HFF-Myc (cell line): Measurements from ENCODE around the gene SGPP1.

Source experiments
- DNase-seq: peaks from one replicate; pipeline ENCODE4 v3.0.0-alpha.2; 2011; ENCODE audit warnings: low read depth; ENCODE audit errors: extremely low read depth
- H3K4me3 ChIP-seq: replicated peaks from 2 replicates; pipeline ENCODE4 v1.5.1; 2011; ENCODE audit warnings: low read depth, mild to moderate bottlenecking, control low read depth, low read length
- CTCF ChIP-seq: IDR thresholded peaks from 2 replicates; pipeline ENCODE4 v1.5.1; 2012; ENCODE audit warnings: mild to moderate bottlenecking, low read depth, low read length, control low read depth; ENCODE audit errors: missing control alignments

The SGPP1 gene

GRCh38 chr14:63747846-63748245, 20.0 kb upstream of the SGPP1 start:
- no peak overlapping the region for H3K4me3 ChIP-seq
- TF ChIP-seq CTCF: no peak
- DNase-seq: no peak

- no peak for DNase-seq
- no peak for TF ChIP-seq CTCF
- no peak overlapping the region for H3K4me3 ChIP-seq
Measured at GRCh38 chr14:63745858-63746425, 18.1 kb upstream of the SGPP1 start.

GRCh38 chr14:63745272-63745671, 17.4 kb upstream of the SGPP1 start:
- TF ChIP-seq CTCF: no peak
- DNase-seq: no peak
- H3K4me3 ChIP-seq: no peak overlapping the region

GRCh38 chr14:63737582-63738006, 9.7 kb upstream of the SGPP1 start:
- no peak for TF ChIP-seq CTCF
- H3K4me3 ChIP-seq: no peak overlapping the region
- no peak for DNase-seq

- no peak for TF ChIP-seq CTCF
- no peak for DNase-seq
Measured at GRCh38 chr14:63735720-63736119, 7.9 kb upstream of the SGPP1 start.

GRCh38 chr14:63730659-63731058, 2.8 kb upstream of the SGPP1 start:
- no peak for DNase-seq
- no peak overlapping the region for H3K4me3 ChIP-seq
- no peak for TF ChIP-seq CTCF

More at GRCh38 chr14:63735720-63736119, 7.9 kb upstream of the SGPP1 start:
- H3K4me3 ChIP-seq: no peak overlapping the region

GRCh38 chr14:63727231-63727735, 582 bp downstream of the SGPP1 start:
- TF ChIP-seq CTCF: no peak
- DNase-seq: no peak
- H3K4me3 ChIP-seq: peak overlapping the region; percentile 72
